Esophagus squamous epithelium (tissue), 4 donors: Measurements from ENCODE around the gene AP4B1.

Experiments
- POLR2A ChIP-seq, 4 donors: fragments of 450-650 bp; IDR thresholded peaks; one replicate each; pipeline ENCODE4 v1.6.1; 2017; ENCODE audit warnings: antibody characterized with exemption in 4 of 4, mild to moderate bottlenecking in 4 of 4, moderate library complexity in 3 of 4
- TF ChIP-seq, protein P1 (sequence below), 6 experiments: fragments of 450-650 bp in 4 of 6; fragments of 200-600 bp in 2 of 6; sonication (generic) in 2 of 6; IDR thresholded peaks; one replicate each; pipeline ENCODE4 v1.5.1; 2016 to 2019; ENCODE audit warnings: antibody characterized with exemption in 6 of 6, mild to moderate bottlenecking in 4 of 6, moderate library complexity in 4 of 6

DNA sequence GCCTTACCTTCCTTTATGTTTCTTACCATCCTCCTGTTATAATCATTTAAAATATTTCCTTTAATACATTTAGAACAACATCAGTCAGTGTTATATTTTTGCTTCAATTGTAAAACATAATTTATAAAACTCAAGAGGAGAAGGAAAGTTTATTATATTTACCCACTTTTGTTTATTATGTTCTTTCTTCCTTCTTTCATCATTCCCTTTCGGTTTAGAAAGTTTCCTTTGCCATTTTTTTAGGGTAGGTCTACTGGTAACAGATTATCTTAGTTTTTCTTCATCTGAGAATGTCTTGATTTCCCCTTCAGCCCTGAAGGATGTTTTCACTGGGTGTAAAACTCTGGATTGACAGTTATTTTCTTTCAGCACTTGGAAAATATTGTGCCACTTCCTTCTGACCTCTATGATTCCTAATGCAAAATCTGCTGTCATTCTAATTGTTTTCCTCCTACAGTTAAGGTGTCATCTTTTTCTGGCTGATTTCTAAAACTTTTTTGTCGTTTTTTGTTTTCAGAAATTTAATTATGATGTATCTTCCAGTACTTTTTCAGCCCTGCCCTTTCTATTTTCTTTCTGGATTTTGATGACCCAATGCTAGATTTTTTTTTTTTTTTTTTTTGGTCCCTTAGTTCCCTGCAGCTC is 58.1 kb downstream of the AP4B1 start:
- TF ChIP-seq, protein P1, sequence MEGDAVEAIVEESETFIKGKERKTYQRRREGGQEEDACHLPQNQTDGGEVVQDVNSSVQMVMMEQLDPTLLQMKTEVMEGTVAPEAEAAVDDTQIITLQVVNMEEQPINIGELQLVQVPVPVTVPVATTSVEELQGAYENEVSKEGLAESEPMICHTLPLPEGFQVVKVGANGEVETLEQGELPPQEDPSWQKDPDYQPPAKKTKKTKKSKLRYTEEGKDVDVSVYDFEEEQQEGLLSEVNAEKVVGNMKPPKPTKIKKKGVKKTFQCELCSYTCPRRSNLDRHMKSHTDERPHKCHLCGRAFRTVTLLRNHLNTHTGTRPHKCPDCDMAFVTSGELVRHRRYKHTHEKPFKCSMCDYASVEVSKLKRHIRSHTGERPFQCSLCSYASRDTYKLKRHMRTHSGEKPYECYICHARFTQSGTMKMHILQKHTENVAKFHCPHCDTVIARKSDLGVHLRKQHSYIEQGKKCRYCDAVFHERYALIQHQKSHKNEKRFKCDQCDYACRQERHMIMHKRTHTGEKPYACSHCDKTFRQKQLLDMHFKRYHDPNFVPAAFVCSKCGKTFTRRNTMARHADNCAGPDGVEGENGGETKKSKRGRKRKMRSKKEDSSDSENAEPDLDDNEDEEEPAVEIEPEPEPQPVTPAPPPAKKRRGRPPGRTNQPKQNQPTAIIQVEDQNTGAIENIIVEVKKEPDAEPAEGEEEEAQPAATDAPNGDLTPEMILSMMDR (IDR thresholded peaks at IDR 0.05) = no peak
- no peak for TF ChIP-seq POLR2A (IDR thresholded peaks at IDR 0.05)
